NCI-H2029 (cell line): ENCODE measurements around the gene ERICH6.
"Not testable (repeated sequence)": the region's sequence is repeated elsewhere in the genome, so short reads cannot be mapped to it uniquely, and the experiment has no call there.

Experiments used
- DNase-seq: peaks from one replicate; lab custom pipeline; 2025; lab: John Stamatoyannopoulos, UW

Gene ERICH6

DNA sequence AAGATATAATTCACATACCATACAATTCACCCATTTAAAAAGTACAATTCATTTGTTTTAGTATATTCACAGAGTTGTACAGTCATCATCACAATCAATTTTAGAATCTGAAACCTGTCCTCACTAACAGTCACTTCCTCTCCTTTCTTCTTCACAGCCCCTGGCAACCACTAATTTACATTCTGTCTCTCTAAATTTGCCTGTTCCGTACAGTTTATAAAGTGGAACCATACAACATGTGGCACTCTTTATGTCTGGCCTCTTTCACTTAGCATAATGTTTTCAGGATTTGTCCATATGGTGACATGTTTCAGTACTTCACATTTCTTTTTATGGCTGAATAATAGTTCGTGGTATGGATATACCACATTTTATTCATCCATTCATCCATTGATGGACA lies 22.7 kb downstream of the ERICH6 start:
- no peak for DNase-seq

- no peak for DNase-seq
Measured at GRCh38 chr3:150680562-150680961, 23.2 kb downstream of the ERICH6 start.

DNA sequence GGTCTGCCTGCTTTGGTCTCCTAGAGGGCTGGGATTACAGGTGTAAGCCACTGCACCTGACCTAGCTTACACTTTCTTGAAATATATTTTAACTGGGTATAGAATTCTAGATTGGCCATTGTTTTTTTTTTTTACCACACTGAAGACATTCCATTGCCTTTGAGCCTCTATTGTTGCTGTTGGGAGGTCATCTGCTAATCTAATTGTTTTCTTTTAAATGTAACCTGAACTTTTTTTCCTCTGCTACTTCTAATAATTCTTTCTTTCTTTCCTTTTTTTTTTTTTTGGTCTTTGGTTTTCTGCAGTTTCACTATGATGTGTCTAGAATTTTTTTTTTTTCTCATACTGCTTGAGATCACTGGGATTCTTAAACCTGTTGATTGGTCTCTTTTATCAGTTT lies 28.1 kb downstream of the ERICH6 start:
- DNase-seq, result no peak

DNA sequence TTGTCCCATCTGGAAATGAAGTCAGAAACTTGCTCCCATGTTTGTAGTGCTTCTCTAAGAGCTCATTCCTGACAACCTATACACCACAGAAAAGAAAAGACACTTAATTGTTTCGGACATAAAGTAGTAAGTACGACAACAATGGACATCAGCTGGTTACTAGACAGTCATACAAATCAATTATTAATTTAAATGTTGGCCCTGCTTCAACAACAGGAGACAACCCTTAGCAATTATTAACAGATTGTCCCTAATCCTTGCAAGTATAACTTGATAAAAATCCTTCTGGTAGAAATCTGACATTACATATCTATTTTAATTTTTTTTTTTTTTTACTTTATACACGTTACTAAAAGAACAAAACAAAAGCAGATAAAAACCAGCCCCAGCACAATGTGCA lies 29.8 kb downstream of the ERICH6 start:
- no peak for DNase-seq

- no peak for DNase-seq
Measured at GRCh38 chr3:150666167-150666566, 37.6 kb downstream of the ERICH6 start.

DNA sequence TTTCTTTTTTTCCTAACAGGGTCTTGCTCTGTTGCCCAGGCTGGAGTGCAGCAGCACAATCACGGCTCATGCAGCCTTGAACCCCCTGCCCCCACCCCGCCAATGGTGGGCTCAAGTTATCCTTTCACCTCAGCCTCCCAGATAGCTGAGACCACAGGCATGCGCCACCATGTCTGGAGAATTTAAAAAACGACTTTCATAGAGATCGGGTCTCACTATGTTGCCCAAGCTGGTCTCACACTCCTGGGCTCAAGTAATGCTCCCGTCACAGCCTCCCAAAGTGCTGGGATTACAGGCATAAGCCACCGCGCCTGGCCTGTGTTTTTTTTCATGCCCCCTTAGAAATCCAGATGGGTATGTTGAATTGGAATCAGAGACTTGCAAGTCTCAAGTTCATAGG lies 40.3 kb downstream of the ERICH6 start:
- no peak for DNase-seq

DNA sequence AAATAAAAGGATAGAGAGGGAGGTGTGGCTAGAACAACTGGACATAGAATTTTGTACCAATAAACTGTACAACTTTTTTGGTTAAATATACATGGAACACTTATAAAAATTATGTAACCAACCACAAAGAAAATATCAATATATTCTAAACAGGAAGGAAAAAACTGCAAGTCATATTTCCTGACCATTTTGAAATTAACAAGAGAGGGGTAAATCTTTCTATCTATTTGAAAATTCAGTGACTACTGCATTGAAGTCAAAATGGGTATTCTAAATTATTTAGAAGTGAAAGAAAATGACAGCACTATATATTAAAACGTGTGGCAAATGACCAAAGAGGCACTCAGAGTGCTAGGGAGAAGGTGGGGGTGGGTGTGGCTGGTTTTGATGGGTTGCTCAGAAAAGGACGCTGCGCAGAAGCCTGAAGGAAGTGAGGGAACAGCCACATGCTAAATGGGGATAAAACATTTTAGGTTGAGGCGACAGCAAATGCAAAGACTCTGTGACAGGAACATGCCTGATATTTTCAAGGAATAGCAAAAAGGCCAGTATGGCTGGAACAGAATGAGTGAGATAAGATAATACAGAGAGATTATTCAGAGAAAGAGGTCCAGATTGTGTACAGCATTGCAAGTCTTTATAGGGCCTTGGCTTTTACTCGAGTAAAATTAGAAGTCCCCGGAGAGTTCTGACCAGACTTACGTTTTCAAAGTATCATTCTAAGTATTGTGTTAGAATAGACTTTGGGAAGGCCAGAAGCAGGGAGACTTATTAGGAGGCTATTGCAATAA lies 41.1 kb downstream of the ERICH6 start:
- DNase-seq, result no peak

DNA sequence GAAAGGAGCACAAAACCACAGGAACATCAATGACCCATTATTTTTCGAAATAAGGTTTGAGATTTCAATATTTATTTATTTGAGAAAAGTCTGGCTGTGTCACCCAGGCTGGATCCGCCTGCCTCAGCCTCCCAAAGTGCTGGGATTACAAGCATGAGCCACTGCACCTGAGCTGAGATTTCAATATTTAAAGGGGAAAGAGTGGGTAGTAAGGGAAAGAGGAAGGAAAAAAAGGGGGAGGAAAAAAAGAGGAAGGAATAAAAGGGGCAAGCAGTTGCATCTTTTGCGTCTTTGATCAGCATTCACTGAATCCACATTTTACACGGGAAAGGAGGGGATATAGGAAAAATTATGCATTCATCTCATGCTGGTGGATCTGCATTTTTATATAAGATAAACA lies 47.4 kb downstream of the ERICH6 start:
- no peak for DNase-seq

DNA sequence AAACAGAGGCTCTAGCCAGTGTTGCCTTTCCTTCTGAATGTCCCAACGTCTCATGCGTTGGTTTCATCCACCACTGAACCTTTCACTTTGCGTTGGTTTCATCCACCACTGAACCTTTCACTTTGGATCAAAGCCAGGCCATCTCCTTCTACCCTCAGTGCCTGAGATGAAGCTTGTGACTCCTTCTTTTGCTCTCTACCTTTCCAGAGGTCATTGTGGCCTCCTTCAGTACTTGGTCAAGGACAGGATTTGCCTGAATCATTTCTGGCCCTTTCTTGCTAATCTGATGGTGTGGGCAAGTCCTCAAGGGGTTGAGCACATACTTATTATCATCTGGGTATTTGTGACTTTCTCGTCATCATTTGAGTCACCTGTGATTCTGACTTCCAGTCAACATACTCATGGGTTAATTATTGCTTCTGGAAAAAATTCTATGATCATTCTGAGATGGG lies 50.6 kb downstream of the ERICH6 start:
- DNase-seq, result no peak

- DNase-seq, result no peak
Measured at GRCh38 chr3:150640256-150640655, 63.5 kb downstream of the ERICH6 start.

DNA sequence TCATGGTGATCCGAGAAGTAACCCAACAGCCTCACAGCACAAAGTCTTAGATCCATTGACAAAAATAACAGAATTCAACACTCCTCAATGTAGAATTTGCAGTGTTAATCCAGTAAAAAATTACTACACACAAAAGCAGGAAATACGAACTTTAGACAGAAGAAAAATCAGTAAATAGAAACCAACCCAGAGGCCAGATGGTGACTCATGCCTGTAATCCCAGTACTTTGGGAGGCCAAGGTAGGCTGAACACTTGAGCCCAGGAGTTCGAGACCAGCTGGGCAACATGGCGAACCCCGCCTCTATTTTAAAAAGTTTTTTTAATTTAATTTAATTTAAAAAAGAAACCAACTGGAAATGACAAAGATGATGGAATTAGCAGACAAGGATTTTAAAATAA lies 64.5 kb downstream of the ERICH6 start:
- no peak for DNase-seq

- DNase-seq, result no peak
Measured at GRCh38 chr3:150636258-150636657, 67.5 kb downstream of the ERICH6 start.

- no peak for DNase-seq
Measured at GRCh38 chr3:150635526-150635925, 68.2 kb downstream of the ERICH6 start.

DNA sequence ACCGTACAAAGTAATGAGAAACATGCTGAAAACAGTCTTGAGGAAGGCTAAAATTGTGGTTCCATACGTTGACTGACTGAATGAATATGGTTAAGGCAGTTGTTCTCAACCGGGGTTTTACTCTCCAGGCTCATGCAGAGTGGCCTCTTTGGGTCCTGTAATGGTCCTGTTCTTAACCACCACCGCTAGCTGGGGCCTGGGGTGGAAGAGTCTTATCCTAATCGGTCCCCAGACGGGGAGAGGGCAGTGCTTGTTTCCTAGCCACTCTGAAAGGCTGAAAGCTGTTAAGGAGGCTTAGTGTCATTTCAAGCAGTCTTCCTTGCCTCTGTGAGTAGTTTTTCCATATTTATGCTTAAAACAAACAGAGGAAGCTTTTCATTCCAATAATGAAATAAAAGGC lies 68.6 kb downstream of the ERICH6 start:
- DNase-seq, result no peak

DNA sequence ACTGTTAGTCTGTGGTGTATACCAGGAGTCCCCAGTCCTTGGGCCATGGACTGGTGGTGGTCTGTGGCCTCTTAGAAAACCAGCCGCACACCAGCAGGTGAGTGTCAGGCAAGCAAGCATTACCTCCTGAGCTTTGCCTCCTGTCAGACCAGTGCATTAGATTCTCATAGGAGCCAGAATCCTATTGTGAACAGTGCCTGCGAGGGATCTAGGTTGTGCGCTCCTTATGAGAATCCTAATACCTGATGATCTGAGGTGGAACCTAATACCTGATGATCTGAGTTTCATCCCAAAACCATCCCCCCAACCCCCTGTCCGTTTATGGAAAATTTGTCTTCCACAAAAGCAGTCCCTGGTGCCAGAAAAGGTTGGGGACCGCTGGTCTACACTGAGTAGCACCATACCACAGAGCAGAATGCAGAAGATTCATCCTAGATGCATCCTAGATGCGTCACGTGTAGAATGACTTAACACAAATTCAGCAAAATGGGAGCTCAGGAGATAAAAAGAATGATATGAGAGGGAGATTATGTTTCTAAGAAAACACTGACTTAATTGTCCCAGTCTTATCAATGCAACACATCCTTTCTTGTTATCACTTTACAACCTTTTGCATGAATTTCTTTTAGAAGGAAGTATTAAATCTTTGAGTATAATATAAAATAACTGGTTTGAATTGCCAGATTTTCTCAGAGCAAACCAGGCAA lies 72.1 kb downstream of the ERICH6 start:
- no peak for DNase-seq

DNA sequence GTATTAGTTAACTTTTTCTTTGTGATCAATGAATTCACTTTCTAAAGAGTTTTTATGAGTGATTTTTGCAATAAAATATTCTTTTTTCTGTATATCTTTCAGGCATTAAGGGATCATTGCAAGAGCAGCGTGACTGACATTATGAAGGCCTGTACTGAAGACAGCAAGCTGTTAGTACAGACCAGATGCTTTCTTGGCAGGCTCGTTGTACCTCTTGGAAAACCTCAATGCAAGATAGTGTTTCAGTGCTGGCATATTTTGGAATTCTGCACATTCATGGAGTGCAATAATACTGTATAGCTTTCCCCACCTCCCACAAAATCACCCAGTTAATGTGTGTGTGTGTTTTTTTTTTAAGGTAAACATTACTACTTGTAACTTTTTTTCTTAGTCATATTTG lies 76.2 kb downstream of the ERICH6 start:
- DNase-seq, result no peak

DNA sequence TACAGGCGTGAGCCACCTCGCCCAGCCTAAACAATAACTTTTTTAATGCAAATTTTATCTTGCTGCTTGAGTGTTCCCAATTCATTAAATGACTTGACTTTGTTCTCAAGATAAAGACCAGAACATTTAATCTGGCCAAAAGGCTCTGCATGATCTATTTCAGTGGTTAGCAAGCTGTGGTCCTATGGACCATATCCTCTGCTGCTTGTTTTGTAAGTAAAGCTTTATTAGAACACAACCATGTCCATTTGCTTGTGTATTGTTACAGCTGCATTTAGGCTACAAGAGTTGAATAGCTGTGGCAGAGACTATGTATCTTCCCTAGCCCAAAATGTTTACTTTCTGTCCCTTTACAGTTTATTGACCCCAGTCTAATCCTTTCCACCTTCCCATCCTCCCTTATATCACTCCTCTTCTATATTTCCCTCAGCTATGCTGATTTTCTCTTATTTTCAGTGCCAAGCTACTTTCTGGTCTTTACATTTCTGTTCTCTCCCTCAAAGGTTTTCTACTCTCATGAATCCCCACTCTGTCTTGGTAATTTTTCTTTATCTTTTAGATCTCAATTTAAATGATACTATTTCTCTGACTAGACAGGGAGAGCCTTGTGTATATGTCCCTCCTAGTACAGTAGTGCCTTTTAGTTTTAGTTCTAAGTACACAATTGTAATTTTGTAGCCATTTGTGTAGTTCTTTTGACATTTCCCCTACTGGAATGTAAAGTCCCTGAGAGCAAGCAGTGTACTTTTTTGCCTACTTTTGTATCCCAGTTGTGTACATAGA lies 77.4 kb downstream of the ERICH6 start:
- no peak for DNase-seq

GRCh38 chr3:150623945-150624344 lies 79.8 kb downstream of the ERICH6 start:
- DNase-seq, result no peak

GRCh38 chr3:150622955-150623354 lies 80.8 kb downstream of the ERICH6 start:
- DNase-seq, result not testable (repeated sequence)

DNA sequence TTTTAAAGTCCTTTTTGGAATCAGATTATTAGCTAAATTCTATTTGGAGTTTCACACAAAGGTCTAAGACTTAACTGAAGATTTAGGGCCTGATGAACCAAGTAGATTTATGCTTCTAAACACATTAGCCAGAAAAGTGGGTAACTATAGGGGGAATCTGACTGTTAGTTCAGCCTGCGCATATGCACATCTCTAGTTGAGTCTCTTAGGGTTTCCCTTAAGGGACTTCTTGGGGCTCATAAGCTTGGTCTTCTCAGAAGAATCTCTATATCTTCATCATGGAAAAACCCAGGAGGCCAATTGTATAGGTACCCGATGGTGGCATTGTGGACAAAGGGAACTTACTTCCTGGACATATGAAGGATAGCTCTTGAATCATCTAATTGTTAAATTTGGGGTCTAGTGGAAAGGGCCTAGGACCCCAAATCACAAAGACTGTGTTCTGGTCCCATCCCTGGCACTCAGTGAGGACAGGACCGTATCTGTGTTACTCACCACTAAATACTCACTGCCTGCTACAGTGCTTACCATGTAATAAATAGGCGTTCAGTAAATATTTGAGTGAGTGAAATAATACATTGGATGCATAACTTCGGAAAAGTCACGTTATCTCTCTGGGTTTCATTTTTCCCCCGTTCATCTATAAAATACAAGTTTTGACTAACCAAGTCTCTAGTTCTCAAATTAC lies 83.6 kb downstream of the ERICH6 start:
- DNase-seq, result no peak

DNA sequence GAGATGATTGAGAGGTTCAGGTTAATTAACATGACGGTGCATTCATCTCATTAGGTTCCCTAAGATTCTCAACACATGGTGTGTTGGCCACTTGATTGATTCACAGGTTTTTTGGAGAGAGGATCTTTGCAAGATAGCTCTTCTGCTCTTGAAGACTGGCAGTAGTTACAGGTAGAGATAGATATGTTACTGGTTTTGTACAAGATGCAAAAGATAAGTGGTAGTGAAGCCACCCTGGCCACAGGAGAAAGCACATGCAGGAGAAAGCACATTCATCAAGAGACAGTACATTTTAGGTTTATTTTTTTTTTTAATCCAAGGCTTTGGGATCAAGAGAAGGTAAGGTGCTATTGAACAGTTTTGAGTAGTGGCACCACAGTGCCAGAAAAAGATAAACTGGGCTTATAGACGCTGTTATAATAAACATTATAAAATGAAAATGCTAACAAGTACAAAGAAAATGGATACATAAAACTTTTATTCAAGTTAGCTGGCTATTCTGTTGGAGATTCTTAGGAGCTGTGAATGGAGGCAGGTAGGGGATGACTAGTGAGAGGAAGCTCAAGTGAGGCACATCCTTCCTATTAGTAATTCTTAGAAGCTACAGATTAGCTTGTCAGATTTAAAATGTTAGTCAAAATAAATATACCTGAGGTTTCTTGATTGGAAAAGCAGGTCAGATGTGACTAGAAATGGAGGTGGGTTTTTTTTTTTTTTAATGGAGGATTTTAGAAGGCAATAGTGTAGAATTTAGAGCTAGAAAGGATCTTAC lies 89.8 kb downstream of the ERICH6 start:
- DNase-seq, result no peak
